ENCODE results near the gene ATG13.
A peak's percentile ranks its signal among the peaks of the same experiment; 100 is the strongest.
"Not testable (repeated sequence)": the region's sequence is repeated elsewhere in the genome, so short reads cannot be mapped to it uniquely, and the experiment has no call there.

The ATG13 gene

DNA sequence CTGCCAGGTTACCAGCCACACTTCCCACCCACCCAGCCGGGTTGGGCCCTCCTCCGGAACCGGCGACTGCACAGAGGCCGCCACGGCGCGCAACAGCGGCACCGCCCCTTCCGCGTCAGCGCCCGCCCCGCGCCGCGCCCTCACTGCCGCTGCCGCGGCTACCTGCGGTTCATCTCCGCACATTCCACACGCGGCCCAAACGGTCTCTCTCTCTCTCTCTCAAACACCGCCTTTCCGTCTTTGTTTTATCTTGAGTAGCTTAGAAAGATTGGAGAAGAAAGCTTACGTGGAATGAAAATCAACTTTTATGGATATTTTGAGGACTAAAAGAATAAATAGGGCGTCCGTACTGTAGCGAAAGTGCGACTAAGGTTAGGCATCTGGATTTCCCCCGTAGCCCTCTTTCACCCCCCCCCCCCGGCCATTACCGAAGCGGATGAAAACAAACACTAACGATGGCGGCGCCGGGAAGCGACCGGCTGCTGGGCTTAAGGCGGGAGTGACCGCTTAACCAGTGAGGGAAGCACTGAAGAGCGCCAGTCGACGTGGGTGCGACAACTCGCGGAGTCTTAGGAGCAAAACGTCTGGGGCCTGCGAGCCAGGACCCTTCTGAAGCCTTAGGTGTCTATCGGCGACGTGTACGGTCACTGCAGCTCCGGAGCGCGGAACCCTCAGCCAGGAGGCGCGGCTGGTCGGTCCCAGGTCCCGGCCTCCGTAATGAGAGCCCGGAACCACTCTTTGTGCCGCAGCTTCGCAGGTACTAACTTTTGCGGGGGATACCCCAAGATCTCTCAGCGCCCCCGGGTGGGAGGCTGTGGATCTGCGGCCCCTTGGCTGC is at the start of gene ATG13, which contains the start of gene HARBI1:
Gene ATG13 (plus strand): TSS at position 420 of the 838 bp plus-strand sequence. CDS start 26,739 bp downstream, outside the sequence.
Gene HARBI1 (minus strand): TSS at position 94 of the 838 bp plus-strand sequence. CDS start 990 bp downstream, outside the sequence.
- DNase-seq: peak; percentile 14 to 91 (median 82)

DNA sequence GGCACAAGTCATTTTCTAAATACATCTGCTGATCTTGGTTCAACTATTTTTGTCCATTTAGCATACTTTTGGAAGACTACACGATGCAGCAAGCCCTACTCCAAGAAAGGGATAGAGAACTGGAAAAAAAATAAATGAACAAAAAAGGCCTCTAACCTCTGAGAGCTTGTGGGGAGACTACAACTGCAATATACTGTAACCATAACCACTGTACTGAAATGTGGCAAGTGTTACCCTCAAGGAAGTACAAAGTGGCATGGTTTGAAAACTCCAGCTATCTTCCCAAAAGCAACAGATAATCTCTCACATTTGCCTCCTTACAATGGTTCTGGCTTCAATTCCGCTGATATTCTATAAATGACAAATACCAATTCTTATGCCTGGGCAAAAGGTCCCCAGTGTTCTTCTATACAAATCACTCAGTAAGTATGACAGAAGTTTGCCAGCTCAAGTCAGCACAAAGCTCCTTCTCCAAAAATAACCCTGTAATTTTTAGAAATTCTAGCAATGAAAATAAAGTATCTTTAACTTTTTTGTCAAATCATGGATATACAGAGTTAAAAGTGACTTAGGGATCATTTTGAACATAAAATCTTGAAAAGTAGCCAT is 46.5 kb upstream of the ATG13 start:
- no peak for DNase-seq

DNA sequence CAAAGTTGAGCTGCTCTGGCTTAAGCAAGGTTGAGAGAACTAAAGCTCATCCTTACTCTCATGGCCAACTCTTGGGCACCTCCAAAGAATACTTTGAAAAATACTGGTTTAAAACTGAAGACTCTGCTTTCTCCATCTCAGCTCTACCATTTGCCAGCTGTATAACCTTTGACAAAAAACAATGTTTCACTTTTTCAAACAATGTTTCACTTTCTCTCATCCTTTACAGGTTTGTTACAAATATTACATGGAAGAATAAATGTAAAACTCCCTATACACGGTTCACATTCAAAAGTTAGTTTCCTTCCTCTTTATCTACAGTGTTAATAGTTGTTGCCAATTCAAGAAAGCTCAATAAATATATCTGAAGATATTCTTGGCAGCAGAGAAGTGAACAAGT is 42.7 kb upstream of the ATG13 start:
- DNase-seq: no peak

DNA sequence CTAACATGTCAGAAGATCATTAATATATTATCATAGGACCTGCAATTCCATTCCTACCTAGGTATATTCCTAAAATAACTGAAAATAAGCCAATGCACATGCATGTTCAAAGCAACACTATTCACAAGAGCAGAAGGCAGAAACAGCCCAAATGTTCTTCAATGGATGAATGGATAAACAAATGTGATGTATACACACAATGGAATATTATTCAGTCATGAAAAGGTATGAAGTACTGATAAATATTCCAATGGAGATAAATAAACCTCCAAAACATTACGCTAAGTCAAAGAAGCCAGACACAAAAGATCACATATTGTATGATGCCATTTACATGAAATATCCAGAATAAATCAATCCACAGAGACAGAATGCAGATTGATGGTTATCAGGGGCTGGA is 40.3 kb upstream of the ATG13 start:
- DNase-seq: no peak

DNA sequence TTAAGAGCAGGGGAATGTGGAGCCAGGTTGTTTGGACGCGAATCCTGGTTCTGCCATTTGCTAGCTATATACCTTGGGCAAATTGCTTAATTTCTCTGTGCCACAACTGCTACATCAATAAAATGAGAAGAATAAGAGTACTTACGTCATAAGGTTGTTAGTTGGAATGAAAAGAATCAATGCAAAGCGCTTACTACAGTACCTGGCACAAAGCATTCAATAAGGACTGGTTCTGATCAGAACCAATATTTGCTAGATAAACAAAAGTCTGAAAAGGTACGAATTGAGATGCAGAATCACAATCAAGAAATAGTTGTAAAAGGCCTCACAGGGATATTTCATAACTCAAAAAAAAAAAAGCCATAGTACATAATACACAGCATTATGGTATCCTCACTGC is 34.8 kb upstream of the ATG13 start:
- DNase-seq: no peak

DNA sequence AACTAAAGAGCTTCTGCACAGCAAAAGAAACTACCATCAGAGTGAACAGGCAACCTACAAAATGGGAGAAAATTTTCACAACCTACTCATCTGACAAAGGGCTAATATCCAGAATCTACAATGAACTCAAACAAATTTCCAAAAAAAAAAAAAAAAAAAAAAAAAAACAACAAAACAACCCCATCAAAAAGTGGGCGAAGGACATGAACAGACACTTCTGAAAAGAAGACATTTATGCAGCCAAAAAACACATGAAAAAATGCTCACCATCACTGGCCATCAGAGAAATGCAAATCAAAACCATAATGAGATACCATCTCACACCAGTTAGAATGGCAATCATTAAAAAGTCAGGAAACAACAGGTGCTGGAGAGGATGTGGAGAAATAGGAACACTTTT is 33.8 kb upstream of the ATG13 start:
- DNase-seq: not testable (repeated sequence)

DNA sequence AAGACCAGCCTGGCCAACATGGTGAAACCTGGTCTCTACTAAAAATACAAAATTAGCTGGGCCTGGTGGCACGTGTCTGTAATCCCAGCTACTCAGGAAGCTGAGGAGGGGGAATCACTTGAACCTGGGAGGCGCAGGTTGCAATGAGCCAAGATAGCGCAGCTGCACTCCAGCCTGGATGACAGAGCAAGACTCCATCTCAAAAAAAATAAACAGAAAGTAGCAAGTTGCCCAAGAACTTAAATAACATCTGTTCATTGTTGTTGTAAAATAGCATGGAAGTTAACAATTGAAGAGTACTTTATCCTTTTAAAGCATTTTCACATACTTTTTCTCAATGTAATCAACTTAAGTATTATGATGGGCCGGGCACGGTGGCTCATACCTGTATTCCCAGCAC is 29.2 kb upstream of the ATG13 start:
- no peak for DNase-seq

DNA sequence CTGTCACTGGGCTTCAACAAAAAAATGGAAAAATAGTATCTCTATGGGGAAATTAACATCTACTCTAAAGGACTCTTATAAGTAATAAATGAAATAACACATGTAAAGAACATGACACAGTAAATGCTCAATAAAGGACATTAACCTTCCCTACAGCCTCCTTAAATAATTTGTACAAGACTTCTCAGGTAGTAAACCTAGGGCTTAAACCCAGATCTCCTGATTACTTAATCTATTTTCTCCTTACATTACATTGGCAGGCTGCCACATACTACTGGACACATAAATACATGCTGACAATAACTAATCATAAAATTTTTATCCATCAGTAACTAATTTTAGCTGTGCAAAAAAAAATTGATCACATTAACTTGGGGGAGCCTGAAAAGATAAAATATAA is 28.4 kb upstream of the ATG13 start:
- no peak for DNase-seq

DNA sequence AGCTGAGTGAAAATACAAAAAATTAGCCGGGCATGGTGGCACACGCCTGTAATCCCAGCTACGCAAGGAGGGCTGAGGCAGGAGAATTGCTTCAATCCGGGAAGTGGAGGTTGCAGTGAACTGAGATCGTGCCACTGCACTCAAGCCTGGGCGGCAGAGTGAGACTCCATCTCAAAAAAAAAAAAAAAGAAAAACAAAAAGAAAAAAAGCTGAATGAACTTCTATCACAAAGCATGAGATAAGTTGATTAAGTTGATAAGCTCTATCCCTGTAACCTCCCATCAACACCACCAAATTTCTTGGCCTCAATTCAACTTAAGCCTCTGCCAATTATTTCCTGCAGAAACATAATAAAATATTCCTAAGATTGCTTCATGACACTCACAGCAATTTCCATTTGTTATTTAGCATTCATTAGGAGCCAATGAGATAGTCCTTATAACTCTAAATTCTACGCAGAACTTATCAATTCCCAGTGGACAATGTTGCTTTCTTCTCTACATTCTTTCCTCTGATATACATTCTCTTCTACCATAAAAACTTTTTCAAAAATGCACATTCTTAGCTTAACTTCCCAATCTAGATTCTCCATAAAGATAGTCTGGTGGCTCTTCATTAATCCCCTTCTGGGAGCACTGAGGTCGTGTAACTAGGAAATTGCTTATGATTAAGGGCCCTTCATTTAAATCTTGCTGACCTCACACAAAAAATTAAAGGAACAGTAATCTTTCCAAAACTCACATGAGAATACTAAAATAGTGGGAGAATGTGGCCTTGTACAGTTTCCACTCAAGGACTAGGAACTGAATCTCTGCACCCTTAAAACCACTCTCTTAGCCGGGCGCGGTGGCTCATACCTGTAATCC is 26.4 kb upstream of the ATG13 start:
- no peak for DNase-seq

DNA sequence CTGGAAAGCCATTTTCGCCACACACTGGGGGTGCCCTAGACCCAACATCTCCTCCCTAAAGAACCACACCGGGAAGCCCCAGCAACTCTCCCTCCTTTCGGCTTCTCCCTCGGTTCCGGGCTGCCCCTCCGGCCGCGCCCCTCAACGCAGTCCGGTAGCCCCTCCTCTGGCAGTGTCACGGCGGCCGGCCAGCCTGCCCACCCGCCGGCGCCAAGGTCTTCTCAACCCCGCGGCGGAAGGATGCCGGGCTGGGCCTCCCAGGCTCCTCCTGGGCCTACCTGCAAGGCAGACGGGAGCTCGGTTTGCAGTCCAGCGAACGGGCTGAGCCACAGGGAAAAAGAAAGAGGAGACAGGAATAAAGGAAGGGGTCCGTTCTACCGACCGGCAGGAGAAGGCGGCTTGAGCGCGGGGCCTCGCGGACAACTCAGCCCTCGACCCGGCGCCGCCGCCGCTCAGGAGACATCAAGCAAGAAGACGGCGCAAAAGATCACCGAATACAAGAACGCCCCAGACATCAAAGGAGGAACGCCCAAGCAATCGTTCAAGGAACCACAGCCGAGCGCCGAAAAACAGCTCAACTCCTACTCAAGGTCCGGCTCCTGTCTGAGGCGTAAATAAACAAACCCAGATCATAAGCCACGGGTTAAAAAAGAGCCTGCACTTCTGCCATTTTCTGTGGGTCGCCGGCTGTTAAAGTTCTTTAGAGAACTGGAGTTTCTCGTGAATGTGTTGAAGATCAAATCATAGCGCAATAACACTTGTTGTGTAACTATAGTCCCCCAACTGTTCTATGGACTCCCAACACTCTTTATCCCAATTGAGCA is 23.6 kb upstream of the ATG13 start, which contains the start of gene AMBRA1:
Gene AMBRA1 (minus strand): TSS at position 474 of the 824 bp plus-strand sequence. CDS start 45,643 bp downstream, outside the sequence.
- peak; percentile 40 to 91 (median 81) for DNase-seq

DNA sequence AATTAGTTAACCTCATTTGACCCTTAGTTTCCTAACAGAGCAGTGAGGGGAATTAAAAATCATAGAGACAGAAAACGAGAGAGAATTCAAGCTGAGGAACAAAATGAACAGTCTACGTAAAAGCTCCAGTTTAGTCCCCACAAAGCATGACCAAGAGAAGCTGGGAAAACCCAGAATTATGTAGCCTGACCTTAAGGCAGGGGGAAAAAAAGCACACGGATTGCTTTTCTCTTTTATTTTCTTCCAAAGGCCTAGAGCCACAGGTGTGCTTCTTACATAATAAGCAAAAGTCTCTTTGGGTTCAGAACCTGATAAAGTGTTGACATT is 23.0 kb upstream of the ATG13 start:
- DNase-seq: no peak

DNA sequence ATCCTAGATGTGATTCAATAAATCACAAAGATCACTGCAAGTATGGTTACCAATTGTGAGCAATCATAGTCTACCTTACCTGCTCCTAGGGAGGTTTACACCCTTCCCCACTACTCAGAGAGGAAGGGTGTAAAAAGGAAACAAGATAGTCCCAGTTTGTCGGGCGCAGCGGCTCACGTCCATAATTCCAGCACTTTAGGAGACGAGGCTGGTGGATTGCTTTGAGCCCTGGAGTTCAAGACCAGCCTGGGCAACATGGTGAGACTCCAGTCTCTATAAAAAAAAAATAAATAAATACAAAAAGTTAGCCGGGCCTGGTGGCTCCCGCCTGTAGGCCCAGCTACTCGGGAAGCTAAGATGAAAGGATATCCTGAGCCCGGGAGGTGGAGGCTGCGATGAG is 22.6 kb upstream of the ATG13 start:
- DNase-seq: no peak

DNA sequence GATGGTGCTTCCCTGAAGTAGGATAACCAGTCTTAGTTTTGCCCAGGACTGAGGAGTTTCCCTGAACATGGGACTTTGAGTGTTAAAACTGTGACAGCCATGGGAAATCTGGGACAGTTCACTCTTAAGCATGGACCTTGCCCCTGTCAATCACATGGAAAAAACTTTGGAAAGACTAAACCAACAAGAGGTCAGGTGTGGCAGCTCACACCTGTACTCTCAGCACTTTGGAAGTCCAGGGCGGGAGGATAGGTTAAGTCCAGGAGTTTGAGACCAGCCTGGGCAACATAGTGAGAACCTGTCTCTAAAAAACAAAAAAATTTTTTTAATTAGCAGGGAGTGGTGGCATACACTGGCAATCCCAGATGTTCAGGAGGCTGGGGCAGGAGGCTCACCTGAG is 20.2 kb upstream of the ATG13 start:
- no peak for DNase-seq

DNA sequence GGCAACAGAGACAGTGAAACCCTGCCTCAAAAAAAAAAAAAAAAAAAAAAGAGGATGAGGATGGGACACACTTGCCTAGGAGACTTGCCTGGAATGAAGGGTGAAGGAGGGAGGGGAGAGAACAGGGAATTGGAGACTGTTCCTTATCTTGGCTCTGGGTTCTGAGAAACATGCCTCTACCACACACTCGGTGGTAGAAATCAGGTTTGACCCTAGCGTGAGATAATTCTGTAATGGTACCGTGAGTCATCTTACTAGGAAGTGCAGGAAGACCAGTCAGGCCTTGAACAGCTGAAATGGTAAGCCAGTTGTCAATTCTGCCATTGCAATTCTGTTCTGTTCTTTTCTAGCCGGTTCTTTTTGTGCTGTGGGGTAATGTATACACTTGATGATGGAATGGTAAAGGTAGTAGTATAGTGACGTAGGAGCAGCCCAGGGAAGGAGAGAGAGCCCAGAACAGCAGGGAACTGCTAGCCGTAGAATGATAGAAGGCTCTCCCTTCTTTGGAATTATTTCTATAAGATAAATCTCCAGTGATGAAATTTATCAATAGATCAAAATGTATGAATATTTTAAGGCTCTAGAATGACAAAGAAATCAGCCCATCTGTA is 19.6 kb upstream of the ATG13 start:
- DNase-seq: no peak

DNA sequence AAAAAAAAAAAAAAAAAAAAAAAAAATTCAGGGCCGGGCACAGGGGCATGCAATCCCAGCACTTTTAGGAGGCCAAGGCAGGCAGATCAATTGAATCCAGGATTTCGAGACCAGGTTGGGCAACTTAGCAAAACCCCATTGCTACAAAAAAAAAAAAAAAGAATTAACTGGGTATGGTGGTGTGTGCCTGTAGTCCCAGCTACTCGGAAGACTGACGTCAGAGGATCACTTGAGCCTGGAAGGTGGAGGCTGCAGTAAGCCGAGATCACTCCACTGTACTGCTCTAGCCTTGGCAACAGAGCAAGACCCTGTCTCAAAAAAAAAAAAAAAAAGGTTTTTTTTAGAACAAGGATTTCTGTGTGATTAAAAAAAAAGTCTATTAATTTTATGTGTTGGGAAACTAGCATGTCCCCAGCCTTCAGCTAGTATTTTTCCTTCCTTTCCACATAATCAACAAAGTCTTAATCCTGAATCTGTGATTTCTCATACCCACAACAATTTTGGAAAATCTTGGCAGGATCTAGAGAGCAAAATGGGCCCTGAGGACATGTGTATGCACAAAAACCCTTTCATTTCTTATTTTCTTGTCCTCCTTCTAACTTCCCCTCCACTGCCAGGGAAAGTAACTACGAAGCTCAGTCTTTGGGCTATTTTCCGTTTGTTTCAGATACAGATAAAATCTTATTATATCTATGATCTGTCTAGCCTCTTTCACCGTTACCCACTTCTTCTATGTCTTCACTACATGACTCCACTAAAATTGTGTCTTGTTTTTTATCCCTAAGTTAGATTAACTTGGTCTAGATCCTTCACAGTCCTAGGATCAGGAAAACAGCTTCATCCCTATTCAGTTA is 17.8 kb upstream of the ATG13 start:
- DNase-seq: no peak

DNA sequence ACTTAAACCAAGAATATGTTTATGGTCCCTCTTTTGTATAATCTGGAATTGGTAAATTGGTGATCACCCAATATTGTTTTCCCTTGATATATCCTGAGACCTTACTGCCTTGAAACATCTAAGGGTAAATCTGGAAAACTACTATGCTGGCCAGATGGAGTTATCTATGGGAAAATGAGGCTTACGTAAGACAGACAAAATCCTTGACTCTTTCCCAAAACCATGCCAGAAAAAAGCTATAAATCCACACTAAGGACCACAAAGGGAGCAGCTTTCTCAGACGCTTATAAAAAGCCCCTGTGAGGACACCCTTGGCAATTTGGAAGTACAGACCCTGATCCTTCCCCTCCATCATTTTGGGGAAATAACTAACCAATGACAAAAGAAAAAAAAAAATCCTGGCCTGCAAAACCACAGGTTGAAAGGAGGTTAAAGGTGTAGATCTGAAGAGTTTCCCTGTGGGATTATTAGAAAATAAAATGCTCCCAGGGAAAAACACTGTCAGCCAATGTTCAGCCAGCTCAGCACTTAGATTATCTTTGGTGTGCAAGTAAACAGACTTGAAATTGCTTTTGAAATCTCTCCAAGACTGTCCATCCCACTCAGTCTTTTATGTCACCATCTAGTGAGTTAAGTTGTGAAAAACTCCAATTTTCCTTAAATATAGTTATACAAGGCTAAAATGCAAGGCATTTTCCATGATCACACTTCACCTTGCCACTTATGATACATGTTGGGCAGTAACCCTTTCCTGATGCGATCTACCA is 17.0 kb upstream of the ATG13 start:
- DNase-seq: no peak

DNA sequence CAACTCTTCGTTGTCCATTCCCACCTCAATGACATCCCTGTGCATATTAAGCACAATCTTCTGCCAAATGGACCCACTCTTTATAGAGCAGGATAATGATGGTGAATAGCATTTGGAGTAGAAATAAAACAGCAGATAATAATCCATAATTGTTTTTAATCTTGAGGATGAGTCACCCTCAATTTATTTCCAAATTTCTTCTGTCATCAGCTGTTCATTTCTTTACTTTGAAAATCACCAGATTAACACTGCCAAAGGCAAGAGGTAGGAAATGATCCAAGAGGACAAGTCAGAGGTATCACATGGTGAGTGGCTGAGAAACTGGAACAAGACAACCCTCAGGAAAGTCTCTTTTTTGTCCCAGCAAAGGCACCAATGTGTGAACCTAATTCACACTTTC is 16.2 kb upstream of the ATG13 start:
- DNase-seq: no peak

DNA sequence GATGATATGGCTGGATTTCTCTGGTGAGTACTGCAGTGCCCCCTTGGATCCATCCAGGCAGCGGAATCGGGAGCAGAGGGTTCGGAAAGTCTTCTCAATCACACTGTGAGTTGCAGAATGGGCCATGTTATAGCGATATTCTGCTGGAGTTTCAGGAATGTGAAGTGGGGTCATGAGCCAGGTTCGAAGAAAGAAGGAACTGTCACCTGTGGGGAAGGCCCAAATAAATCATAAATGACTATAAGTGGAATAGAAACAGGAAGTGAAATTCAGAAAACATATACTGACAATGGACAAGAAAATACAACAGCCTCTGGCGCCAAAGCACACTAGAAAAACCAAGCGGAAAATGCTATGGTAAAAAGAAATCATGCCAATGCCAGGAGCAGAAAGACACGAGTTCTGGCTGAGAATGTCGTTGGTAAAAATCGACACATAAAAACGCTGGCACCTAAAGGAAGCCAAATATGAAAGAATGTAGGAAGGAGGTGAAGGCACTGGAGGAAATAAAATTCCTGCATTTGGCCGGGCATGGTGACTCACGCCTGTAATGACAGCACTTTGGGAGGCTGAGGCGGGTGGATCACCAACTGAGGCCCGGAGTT is 13.5 kb upstream of the ATG13 start:
- DNase-seq: no peak

Data from anterior cingulate cortex (tissue), 58 donors.